ENCODE data around the gene TSHZ2.

The TSHZ2 gene

GRCh38 chr20:53055367-53056067 is 83.4 kb downstream of the TSHZ2 start:
- TF ChIP-seq CTCF (IDR thresholded peaks at IDR 0.05; ENCODE audit: control extremely low read depth, extremely low read depth, low read depth, missing control alignments): no peak
- ChIA-PET POLR2A (no interaction called here), CTCF (no interaction called here)
- DNase-seq (ENCODE audit: extremely low spot score): no peak

DNA sequence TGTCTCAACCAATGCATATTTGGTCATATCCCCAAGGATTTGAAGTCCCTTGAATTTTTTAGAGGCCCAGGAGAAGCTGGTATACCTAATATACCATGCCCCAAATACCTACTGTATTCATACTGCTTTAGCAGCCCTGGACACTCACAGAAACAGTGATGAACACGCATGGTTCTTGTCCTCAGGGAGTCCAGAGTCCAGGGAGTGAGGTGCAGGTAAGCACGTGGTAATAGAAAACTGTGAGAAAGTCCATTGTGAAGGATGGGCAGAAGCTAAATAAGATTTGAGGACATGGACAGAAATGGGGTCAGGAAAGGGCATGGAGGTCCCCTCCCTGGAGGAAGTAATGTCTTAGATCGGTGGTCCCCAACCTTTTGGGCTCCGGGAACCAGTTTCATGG is 85.4 kb downstream of the TSHZ2 start:
- POLR2A ChIA-PET: no interaction called here
- no peak for DNase-seq (ENCODE audit: extremely low spot score)
- TF ChIP-seq CTCF (IDR thresholded peaks at IDR 0.05; ENCODE audit: control extremely low read depth, extremely low read depth, low read depth, missing control alignments): no peak
- CTCF ChIA-PET: no interaction called here

- ChIA-PET CTCF (no interaction called here), POLR2A (no interaction called here)
- TF ChIP-seq CTCF (IDR thresholded peaks at IDR 0.05; ENCODE audit: control extremely low read depth, extremely low read depth, low read depth, missing control alignments): no peak
- DNase-seq (ENCODE audit: extremely low spot score): no peak
Measured at GRCh38 chr20:53059848-53060247, 87.7 kb downstream of the TSHZ2 start.

- no peak for DNase-seq (ENCODE audit: extremely low spot score)
Measured at GRCh38 chr20:53061192-53062108, 89.3 kb downstream of the TSHZ2 start.

GRCh38 chr20:53064935-53065334 is 92.8 kb downstream of the TSHZ2 start:
- POLR2A ChIA-PET: no interaction called here
- DNase-seq (ENCODE audit: extremely low spot score): no peak
- no peak for TF ChIP-seq CTCF (IDR thresholded peaks at IDR 0.05; ENCODE audit: control extremely low read depth, extremely low read depth, low read depth, missing control alignments)
- CTCF ChIA-PET: interaction anchor here (0.9 kb wide), 1 partner anchor 10 kb away, joined by 4 read pairs; no protein-coding TSS in a partner anchor

More at GRCh38 chr20:53061192-53062108, 89.3 kb downstream of the TSHZ2 start:
- POLR2A ChIA-PET: no interaction called here
- CTCF ChIA-PET: interaction anchor here (0.9 kb wide), 1 partner anchor 120 kb away, joined by 3 read pairs; no protein-coding TSS in a partner anchor
- no peak for TF ChIP-seq CTCF (IDR thresholded peaks at IDR 0.05; ENCODE audit: control extremely low read depth, extremely low read depth, low read depth, missing control alignments)

DNA sequence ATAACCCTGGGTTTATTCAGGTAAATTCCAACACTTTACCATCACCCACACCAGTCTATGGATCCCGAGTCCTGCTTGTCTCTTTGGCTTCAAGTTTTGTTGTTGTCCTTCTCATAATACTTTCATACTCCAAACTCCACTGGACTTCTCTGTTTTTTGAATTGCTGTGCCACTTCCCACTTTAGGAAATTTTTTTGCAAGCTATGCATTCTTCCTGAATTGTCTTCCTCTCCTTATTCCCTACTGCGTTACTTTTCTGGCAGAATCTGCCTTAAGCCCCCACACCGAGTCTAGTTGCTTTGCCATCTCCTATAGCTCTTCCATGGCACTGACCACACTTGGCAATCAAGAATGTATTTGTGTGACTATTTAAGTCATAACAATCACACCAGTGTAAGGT is 96.1 kb downstream of the TSHZ2 start:
- CTCF ChIA-PET: no interaction called here
- no peak for DNase-seq (ENCODE audit: extremely low spot score)
- no peak for TF ChIP-seq CTCF (IDR thresholded peaks at IDR 0.05; ENCODE audit: control extremely low read depth, extremely low read depth, low read depth, missing control alignments)
- POLR2A ChIA-PET: no interaction called here
